GM18907 (cell line): ENCODE data around the gene RFC1.

ENCODE experiments used
- ATAC-seq: cut with Tn5 transposase; IDR thresholded peaks from one replicate; pipeline ENCODE4 v1.9.1; 2021; ENCODE audit warnings: mild to moderate bottlenecking, moderate library complexity; ENCODE audit not compliant: unreplicated experiment

The RFC1 gene

DNA sequence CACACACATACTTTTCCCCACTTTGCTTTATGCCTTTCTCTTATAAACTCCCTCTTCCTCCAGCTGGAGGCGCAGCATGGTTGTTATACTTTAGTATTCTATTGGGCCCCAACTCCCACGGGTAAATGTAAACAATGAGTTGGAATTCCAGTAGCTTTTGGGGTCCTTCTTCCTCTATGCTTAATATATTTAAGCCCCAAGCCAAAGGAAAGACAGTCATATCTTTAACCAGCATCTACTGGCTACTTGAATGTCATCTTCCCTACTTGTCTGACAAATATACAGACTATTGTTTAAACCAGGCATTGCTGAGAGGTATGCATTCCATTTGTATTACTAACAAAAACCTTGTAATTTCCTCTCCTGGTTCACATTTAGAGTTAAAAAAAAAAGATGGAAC lies 110.9 kb downstream of the RFC1 start:
- no peak for ATAC-seq

DNA sequence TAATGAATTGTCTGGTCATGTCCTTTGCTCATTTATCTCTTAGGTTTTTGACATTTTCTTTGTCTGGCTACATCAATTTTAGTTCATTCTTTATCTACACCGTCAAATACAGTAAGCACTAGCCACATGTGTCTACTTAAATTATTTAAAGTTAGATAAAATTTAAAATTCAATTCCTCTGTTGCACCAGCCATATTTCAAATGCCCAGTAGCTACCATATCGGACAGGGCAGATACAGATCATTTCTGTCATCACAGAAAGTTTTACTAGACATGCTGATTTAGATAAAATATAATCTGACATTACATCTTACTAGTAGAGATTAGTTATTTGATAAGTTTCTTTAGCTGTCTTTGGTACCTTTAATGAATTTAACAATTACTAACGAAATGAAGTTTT lies 122.7 kb downstream of the RFC1 start:
- no peak for ATAC-seq
